Fibroblast of lung (primary cell): ENCODE measurements around the gene FXYD6. TPM values are rescaled to one million over a fixed set of nuclear protein-coding genes. Genes with fewer than 3 reads are reported as not detected.

ENCODE experiments used
- DNase-seq, 2 donors: peaks; one replicate each; pipeline versions ENCODE4 v3.0.0 to v3.0.0-alpha.2; 2010; ENCODE audit warnings: low read depth in 2 of 2
- H2AFZ ChIP-seq: 2 replicates; pipeline ENCODE4 v1.5.1; 2012; ENCODE audit warnings: low read length, control low read depth, inconsistent platforms
- H3K27ac ChIP-seq: 2 replicates; pipeline ENCODE4 v1.5.1; 2011; ENCODE audit warnings: low read length, control low read depth; ENCODE audit not compliant: insufficient read depth
- H3K27me3 ChIP-seq: 2 replicates; pipeline ENCODE4 v1.5.1; 2011; ENCODE audit warnings: mild to moderate bottlenecking, low read length; ENCODE audit not compliant: control insufficient read depth, insufficient read depth
- H3K36me3 ChIP-seq: 2 replicates; pipeline ENCODE4 v1.5.1; 2011; ENCODE audit warnings: low read length; ENCODE audit not compliant: control insufficient read depth, insufficient read depth
- H3K4me1 ChIP-seq: 2 replicates; pipeline ENCODE4 v1.5.1; 2011; ENCODE audit warnings: low read length; ENCODE audit not compliant: control insufficient read depth, insufficient read depth; ENCODE audit errors: extremely low read depth
- H3K4me2 ChIP-seq: 2 replicates; pipeline ENCODE4 v1.5.1; 2011; ENCODE audit warnings: low read length, control low read depth; ENCODE audit not compliant: insufficient read depth; ENCODE audit errors: extremely low read depth
- H3K4me3 ChIP-seq, 4 experiments: fragments of 200-600 bp in 1 of 4; sonication (generic) in 1 of 4; replicated peaks in 1 of 4; 2 replicates each; pipeline ENCODE4 v1.5.1; 2011 to 2016; ENCODE audit warnings: low read length in 4 of 4, low read depth in 3 of 4, mild to moderate bottlenecking in 3 of 4, control low read depth in 2 of 4, inconsistent platforms in 1 of 4, mixed read lengths in 1 of 4; ENCODE audit not compliant: insufficient read depth in 1 of 4; ENCODE audit errors: control extremely low read depth in 1 of 4
- H3K79me2 ChIP-seq: 2 replicates; pipeline ENCODE4 v1.5.1; 2012; ENCODE audit warnings: mild to moderate bottlenecking, low read length, inconsistent platforms; ENCODE audit not compliant: control insufficient read depth, insufficient read depth
- H3K9ac ChIP-seq: 2 replicates; pipeline ENCODE4 v1.5.1; 2011; ENCODE audit warnings: mild to moderate bottlenecking, low read length, control low read depth; ENCODE audit not compliant: insufficient read depth
- H3K9me3 ChIP-seq: 2 replicates; pipeline ENCODE4 v1.5.1; 2012; ENCODE audit warnings: low read depth, low read length; ENCODE audit not compliant: control insufficient read depth, insufficient read depth
- H4K20me1 ChIP-seq: 2 replicates; pipeline ENCODE4 v1.5.1; 2011; ENCODE audit warnings: low read length; ENCODE audit not compliant: control insufficient read depth, insufficient read depth; ENCODE audit errors: extremely low read depth
- EZH2 ChIP-seq: IDR thresholded peaks from 2 replicates; pipeline ENCODE4 v1.5.1; 2012; ENCODE audit warnings: low read length, control low read depth, mild to moderate bottlenecking; ENCODE audit errors: missing control alignments
- polyA plus RNA-seq, 2 donors: library from polyadenylated mRNA; depleted of rRNA in 1 of 2; stranded (reverse) in 1 of 2; unstranded in 1 of 2; fragments of >200 nt; gene quantifications; 2 replicates each; pipeline ENCODE4 v1.2.1, GENCODE V29; 2011 to 2012; ENCODE audit warnings: missing spikeins in 1 of 2
- total RNA-seq: library from RNA; depleted of rRNA; stranded (reverse); fragments of >200 nt; gene quantifications from 2 replicates; pipeline ENCODE4 v1.2.1, GENCODE V29; 2014
- TF ChIP-seq, protein P1 (sequence below), 2 donors: IDR thresholded peaks in 1 of 2; conservative IDR thresholded peaks in 1 of 2; 1 replicate in 1 of 2; 2 replicates in 1 of 2; pipeline ENCODE4 v1.5.1; 2011 to 2012; ENCODE audit warnings: low read length in 2 of 2, control low read depth in 1 of 2, inconsistent platforms in 1 of 2, low read depth in 1 of 2, mild to moderate bottlenecking in 1 of 2

FXYD6 gene
- total and polyA plus RNA-seq, 2 donors (not counting 1 experiment from before 2014, with no cell fraction given): 0.43 to 5.1 TPM

DNA sequence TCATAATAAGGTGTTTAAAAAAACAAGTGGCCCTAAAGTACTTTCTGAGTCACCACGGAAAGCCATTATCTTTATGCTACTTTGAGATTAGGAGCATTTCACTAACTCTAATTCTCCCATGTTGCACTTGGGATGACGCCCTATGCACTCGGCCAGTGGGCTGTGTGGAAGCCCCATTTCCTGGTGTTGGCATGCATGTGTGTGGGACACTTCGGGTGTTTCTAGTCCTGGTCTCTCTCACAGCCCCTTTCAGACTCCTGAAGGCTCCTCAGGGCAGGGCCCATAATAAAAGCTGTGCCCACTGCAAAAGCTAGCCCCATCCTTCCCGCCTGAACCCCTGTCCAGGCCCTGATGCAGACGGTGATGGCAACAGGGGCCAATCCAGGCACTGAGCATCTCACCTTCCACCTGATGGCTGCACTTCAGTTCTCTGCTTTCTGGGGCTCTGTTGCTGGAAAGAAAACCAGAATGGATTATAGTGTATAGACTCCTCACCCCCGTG lies 37.0 kb downstream of the FXYD6 start:
- no peak overlapping the region for H3K4me2 ChIP-seq
- TF ChIP-seq EZH2: no peak
- TF ChIP-seq, protein P1, sequence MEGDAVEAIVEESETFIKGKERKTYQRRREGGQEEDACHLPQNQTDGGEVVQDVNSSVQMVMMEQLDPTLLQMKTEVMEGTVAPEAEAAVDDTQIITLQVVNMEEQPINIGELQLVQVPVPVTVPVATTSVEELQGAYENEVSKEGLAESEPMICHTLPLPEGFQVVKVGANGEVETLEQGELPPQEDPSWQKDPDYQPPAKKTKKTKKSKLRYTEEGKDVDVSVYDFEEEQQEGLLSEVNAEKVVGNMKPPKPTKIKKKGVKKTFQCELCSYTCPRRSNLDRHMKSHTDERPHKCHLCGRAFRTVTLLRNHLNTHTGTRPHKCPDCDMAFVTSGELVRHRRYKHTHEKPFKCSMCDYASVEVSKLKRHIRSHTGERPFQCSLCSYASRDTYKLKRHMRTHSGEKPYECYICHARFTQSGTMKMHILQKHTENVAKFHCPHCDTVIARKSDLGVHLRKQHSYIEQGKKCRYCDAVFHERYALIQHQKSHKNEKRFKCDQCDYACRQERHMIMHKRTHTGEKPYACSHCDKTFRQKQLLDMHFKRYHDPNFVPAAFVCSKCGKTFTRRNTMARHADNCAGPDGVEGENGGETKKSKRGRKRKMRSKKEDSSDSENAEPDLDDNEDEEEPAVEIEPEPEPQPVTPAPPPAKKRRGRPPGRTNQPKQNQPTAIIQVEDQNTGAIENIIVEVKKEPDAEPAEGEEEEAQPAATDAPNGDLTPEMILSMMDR (conservative IDR thresholded peaks at IDR 0.05 in 1 of 2, IDR thresholded peaks at IDR 0.05 in 1 of 2; ENCODE audit: low read depth in 1 of 2, low read length in 2 of 2): no peak

DNA sequence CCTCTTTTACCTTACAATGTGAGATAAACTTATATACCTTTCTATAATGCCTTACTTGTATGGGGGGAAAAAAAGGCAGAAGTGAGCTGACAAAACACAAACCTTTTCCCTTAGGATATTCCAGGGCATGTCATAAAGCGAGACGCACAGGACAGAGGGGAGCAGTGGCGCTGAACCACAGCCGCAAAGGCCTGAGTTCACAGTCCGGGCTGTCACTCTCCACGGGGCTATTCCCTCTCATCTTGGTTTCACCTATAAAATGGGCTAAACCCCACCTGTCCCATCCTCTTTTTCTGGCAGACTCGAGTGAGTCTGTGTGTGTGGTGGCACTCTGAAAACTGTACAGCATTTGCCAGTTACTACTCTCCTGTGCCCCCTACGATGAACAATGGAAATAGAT lies 37.6 kb downstream of the FXYD6 start:
- Histone ChIP-seq H3K79me2 (no peaks in the 10 kb centered on the region), H3K4me2 (no peak overlapping the region), H3K4me3 (no peak overlapping the region), H3K4me1 (no peaks in the 10 kb centered on the region), H4K20me1 (no peaks in the 10 kb centered on the region), H2AFZ (no peak overlapping the region), H3K27me3 (no peaks in the 10 kb centered on the region), H3K36me3 (no peaks in the 10 kb centered on the region), H3K9ac (no peak overlapping the region), H3K27ac (no peak overlapping the region), H3K9me3 (no peaks in the 10 kb centered on the region)
- TF ChIP-seq EZH2: no peak
- TF ChIP-seq, protein P1 (conservative IDR thresholded peaks at IDR 0.05 in 1 of 2, IDR thresholded peaks at IDR 0.05 in 1 of 2; ENCODE audit: low read depth in 1 of 2, low read length in 2 of 2): no peak
- DNase-seq: no peak

More for the DNA sequence above, 37.0 kb downstream of the FXYD6 start:
- no peak for DNase-seq
- Histone ChIP-seq H3K9me3 (no peaks in the 10 kb centered on the region), H2AFZ (no peak overlapping the region), H3K79me2 (no peaks in the 10 kb centered on the region), H3K36me3 (no peaks in the 10 kb centered on the region), H3K4me3 (no peak overlapping the region), H3K9ac (no peak overlapping the region), H3K27ac (no peak overlapping the region), H4K20me1 (no peaks in the 10 kb centered on the region), H3K27me3 (no peaks in the 10 kb centered on the region), H3K4me1 (no peaks in the 10 kb centered on the region)

DNA sequence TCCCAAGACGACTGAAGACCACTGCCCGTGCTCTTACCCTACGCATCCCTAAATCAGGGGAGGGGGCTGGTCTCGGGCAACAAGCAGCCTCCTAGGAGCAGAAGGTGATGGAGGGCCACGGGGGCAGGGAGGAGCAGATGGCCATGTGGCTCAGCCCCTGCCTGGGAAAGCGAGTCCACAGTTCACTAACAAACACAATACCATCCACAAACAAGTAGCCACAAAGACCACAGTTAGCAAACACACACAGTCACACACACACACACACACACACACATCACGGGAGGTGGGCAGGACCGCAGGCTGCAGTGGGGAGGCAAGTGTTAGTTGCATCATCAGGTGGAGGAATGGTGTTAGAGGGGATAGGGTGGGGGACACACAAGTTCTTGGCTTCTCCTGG lies 38.7 kb downstream of the FXYD6 start:
- Histone ChIP-seq H3K9ac (no peak overlapping the region), H3K79me2 (no peaks in the 10 kb centered on the region), H3K4me3 (no peak overlapping the region), H3K4me2 (no peak overlapping the region), H4K20me1 (no peaks in the 10 kb centered on the region), H3K27ac (no peak overlapping the region), H3K9me3 (no peaks in the 10 kb centered on the region), H3K27me3 (no peaks in the 10 kb centered on the region), H2AFZ (no peak overlapping the region), H3K4me1 (no peaks in the 10 kb centered on the region), H3K36me3 (no peaks in the 10 kb centered on the region)
- DNase-seq: no peak
- TF ChIP-seq, protein P1 (conservative IDR thresholded peaks at IDR 0.05 in 1 of 2, IDR thresholded peaks at IDR 0.05 in 1 of 2; ENCODE audit: low read depth in 1 of 2, low read length in 2 of 2): no peak
- TF ChIP-seq EZH2: no peak
